GM19023 (cell line): ENCODE data around the gene KCND2.

Experiments used
- ATAC-seq: cut with Tn5 transposase; IDR thresholded peaks from one replicate; pipeline ENCODE4 v1.9.1; 2021; ENCODE audit warnings: mild to moderate bottlenecking, moderate library complexity; ENCODE audit not compliant: unreplicated experiment

The KCND2 gene

GRCh38 chr7:120475994-120476393 is 203.0 kb downstream of the KCND2 start:
- peak; percentile 79 for ATAC-seq

GRCh38 chr7:120480472-120480871 is 207.5 kb downstream of the KCND2 start:
- ATAC-seq, result no peak

GRCh38 chr7:120480930-120481329 is 208.0 kb downstream of the KCND2 start:
- ATAC-seq, result no peak

- ATAC-seq, result no peak
Measured at GRCh38 chr7:120486164-120486563, 213.2 kb downstream of the KCND2 start.

- ATAC-seq, result no peak
Measured at GRCh38 chr7:120502132-120502531, 229.2 kb downstream of the KCND2 start.

- ATAC-seq, result no peak
Measured at GRCh38 chr7:120502825-120503224, 229.8 kb downstream of the KCND2 start.

- ATAC-seq, result no peak
Measured at GRCh38 chr7:120504386-120504785, 231.4 kb downstream of the KCND2 start.

- no peak for ATAC-seq
Measured at GRCh38 chr7:120505770-120506169, 232.8 kb downstream of the KCND2 start.

GRCh38 chr7:120512701-120513100 is 239.7 kb downstream of the KCND2 start:
- no peak for ATAC-seq

GRCh38 chr7:120519224-120519623 is 246.2 kb downstream of the KCND2 start:
- ATAC-seq, result no peak

- no peak for ATAC-seq
Measured at GRCh38 chr7:120521761-120522737, 249.1 kb downstream of the KCND2 start.

GRCh38 chr7:120523985-120524384 is 251.0 kb downstream of the KCND2 start:
- no peak for ATAC-seq

- no peak for ATAC-seq
Measured at GRCh38 chr7:120526902-120527509, 254.0 kb downstream of the KCND2 start.

GRCh38 chr7:120529736-120530135 is 256.8 kb downstream of the KCND2 start:
- ATAC-seq, result no peak

GRCh38 chr7:120538335-120538734 is 265.4 kb downstream of the KCND2 start:
- ATAC-seq, result no peak

GRCh38 chr7:120539321-120539720 is 266.3 kb downstream of the KCND2 start:
- no peak for ATAC-seq

- ATAC-seq, result no peak
Measured at GRCh38 chr7:120547605-120548004, 274.6 kb downstream of the KCND2 start.

GRCh38 chr7:120550494-120551048 is 277.6 kb downstream of the KCND2 start:
- ATAC-seq, result no peak

GRCh38 chr7:120553491-120553890 is 280.5 kb downstream of the KCND2 start:
- no peak for ATAC-seq

GRCh38 chr7:120554960-120555571 is 282.1 kb downstream of the KCND2 start:
- peak; percentile 82 for ATAC-seq

- no peak for ATAC-seq
Measured at GRCh38 chr7:120564145-120564544, 291.2 kb downstream of the KCND2 start.
